GM21367 (cell line): Measurements from ENCODE around the gene APOL5.
"Not testable (repeated sequence)": the region's sequence is repeated elsewhere in the genome, so short reads cannot be mapped to it uniquely, and the experiment has no call there.

ENCODE experiments used
- ATAC-seq: cut with Tn5 transposase; IDR thresholded peaks from one replicate; pipeline ENCODE4 v1.9.1; 2021; ENCODE audit not compliant: unreplicated experiment

Gene APOL5

DNA sequence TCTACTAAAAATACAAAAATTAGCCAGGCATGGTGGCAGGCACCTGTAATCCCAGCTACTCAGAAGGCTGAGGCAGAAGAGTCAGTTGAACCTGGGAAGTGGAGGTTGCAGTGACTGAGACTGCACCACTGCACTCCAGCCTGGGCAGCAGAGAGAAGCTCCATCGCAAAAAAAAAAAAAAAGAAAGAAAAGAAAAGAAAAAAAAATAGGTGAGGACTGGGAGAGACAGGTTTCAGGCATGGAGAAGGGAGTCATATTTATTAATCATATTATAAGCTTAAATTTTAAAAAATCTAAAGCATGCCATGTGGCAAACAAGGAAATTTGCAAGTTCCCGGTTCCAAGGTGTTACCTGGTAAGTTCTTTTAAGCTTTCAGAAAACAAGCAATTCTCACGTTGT is at the start of gene APOL5:
Gene APOL5, plus strand, starts transcription at position 301 of the 400 bp plus-strand sequence. Its CDS starts 0 bp downstream, at position 301.
- ATAC-seq, result no peak

DNA sequence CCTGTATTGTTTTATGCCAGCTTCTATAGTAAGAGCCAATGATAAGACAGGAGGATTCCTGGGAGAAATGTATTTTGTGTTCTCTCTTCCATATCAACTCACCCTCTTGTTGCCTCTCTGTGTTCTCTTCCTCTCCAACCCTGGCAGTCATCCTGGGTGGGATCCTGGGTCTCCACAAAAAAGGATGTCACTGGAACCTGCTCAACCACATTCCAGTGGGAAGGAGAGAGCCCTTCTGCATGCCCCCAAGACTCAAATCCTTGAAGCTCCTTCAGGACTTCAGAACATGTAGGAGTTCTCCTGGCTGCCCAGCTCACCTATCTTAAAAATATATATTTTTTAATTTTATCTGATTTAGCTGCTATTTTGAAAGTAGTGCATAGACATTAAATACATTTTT is 43.3 kb upstream of the APOL5 start:
- ATAC-seq, result no peak

- ATAC-seq, result not testable (repeated sequence)
Measured at GRCh38 chr22:35676065-35676464, 41.6 kb upstream of the APOL5 start.

DNA sequence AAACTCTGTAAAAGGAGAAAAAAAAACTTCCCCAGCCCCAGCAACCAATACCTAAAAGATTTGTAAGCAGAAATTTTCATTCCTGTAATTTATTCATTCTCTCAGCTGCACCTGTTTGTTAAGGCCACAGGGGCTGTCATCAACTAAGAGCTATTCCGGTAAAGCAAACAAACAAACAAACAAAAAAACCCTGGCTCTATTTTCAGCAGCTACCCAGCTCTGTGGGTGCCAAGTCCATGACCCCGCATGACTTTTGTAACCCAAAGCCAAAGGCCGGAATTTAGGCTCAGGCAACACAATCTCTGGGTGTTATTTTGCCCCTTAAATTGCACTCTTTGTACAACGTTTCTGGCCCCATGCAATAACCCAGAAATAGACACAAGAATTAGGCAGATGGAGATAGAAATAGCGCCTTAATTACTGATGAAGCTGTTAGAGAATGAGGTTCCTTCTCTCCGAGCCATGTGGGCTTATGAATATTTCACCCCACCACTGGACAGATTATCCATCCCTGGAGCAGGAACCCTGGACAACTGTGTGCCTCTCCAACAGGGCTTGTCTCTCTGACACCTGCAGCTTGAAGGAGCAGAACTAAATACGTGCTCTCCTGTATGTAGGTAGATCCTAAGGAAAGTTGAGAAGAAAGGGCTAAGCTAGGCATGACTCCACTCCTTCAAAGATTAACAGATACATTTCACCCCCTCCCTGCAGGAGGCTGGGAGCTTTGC is 40.0 kb upstream of the APOL5 start:
- no peak for ATAC-seq

DNA sequence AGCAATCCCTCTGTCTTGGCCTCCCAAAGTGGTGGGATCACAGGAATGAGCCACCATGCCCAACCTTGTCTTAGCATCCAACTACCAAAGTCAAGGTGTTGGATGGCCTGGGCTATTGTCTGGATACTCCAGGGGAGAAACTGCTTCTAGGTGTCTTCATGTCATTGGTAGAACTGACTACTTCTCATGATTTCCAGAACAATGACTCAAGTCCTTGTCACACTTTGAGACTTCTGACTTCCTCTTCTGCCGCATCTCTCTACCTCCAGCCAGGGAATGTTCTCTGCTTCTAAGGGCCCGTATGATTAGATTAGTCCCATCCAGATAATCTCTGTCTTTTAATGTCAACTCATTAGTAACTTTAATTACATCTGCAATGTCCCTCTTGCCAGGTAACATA is 38.8 kb upstream of the APOL5 start:
- no peak for ATAC-seq

DNA sequence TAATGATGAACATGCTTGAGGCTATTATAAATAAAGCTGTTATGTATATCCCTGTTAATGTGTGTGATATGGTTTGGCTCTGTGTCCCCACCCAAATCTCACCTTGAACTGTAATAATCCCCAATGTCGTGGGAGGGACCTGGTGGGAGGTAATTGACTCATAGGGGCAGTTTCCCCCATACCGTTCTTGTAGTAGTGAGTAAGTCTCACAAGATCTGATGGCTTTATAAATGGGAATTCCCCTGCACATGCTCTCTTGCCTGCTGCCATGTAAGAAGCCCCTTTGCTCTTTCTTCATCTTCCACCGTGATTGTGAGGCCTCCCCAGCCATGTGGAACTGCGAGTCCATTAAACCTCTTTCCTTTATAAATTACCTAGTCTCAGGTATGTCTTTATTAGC is 38.2 kb upstream of the APOL5 start:
- not testable (repeated sequence) for ATAC-seq

DNA sequence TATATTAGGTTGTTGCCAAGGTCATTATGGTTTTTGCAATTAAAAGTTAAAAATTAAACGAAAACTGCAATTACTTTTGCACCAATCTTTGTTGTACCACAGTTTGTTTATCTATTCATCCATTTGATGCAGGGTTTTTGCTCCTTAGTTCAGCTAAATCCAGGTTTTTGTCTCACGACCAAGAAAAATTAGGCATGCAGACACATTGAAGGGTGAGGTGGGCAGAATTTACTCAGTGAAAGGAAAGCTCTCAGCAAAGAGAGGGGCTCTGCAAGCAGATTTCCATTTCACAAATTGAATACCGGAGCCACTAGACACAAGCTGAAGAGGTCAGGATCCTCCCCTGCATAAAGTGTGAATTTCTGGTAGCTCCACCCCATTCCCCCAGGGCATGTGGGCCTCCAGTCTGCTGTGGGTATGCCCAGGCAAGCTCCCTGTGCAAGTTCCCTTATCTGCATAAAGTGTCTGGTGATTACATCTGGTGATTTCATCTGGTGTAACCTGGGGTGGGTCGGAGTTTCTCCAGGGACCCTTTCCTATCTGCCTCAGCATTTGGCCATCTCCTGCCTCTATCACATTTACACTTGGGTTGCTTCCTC is 36.1 kb upstream of the APOL5 start:
- ATAC-seq, result no peak

DNA sequence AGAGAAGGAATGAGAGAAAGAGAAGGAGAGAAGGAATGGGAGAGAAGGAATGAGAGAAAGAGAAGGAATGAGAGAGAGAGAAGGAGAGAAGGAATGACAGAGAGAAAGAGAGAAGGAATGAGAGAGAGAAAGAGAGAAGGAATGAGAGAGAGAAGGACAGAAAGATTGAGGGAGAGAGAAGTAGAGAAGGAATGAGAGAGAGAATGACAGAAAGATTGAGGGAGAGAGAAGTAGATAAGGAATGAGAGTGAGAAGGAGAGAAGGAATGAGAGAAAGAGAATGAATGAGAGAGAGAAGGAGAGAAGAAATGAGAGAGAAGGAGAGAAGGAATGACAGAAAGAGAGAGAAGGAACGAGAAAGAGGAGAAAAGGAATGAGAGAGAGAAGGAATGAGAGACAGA is 34.1 kb upstream of the APOL5 start:
- ATAC-seq, result no peak

GRCh38 chr22:35684270-35684700 is 33.4 kb upstream of the APOL5 start:
- ATAC-seq, result no peak

GRCh38 chr22:35684732-35685131 is 32.9 kb upstream of the APOL5 start:
- ATAC-seq, result no peak

- no peak for ATAC-seq
Measured at GRCh38 chr22:35685731-35686130, 31.9 kb upstream of the APOL5 start.

- ATAC-seq, result no peak
Measured at GRCh38 chr22:35686298-35686697, 31.4 kb upstream of the APOL5 start.

GRCh38 chr22:35687461-35687860 is 30.2 kb upstream of the APOL5 start:
- ATAC-seq, result no peak

DNA sequence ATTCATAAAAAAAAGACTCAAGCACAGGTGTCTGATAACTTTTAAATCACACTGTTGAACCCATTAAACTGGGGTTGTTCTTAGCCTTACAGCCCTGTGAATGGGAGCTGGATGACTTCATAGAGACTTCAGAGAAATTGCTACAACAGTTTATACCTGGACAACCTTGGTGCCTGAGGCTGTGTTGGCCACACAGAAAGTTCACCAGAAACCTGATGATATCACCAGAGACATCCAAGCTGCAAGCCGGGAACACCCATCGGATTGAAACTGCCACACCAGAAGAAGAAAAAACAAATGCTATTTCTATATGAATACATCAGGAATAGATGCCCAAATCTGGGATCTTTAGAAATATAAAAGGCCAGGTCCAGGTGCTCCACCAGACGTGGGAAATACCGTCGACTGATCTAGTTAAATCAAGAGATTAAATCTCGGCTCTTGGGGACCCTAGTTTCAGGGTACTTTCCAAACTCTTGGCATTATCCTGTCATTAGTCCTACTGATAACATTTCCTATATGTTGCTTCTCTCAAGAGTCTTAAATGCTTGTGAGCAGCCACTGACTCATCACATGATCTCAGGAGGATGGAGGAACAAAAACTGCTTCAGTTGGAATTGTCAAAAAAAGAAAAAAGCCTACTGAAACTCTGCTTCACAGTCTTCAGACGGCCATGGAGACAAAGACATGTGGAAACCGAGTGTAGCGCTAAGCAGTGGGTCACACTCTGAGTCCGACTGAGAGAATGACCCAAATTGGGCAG is 28.6 kb upstream of the APOL5 start:
- no peak for ATAC-seq

DNA sequence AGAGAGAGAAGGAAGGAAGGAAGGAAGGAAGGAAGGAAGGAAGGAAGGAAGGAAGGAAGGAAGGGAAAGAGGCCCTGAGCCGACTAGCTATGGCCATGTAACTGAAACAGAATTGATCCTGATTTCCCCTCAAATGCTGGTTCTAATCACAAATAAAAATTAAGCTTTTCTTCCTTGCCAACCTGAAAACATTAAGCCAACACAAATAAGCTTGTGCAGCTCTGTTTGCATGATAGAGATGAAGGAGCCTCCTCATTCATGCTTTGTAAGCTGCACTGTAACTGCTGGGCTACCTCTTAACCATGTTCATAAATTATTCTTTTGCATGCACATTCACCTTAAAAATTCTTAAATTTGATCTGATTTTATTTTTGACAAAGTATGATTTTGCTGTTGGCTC is 27.7 kb upstream of the APOL5 start:
- no peak for ATAC-seq

- no peak for ATAC-seq
Measured at GRCh38 chr22:35695202-35695601, 22.5 kb upstream of the APOL5 start.

- no peak for ATAC-seq
Measured at GRCh38 chr22:35697142-35697541, 20.5 kb upstream of the APOL5 start.

GRCh38 chr22:35699852-35700251 is 17.8 kb upstream of the APOL5 start:
- not testable (repeated sequence) for ATAC-seq

- no peak for ATAC-seq
Measured at GRCh38 chr22:35703861-35704584, 13.6 kb upstream of the APOL5 start.

DNA sequence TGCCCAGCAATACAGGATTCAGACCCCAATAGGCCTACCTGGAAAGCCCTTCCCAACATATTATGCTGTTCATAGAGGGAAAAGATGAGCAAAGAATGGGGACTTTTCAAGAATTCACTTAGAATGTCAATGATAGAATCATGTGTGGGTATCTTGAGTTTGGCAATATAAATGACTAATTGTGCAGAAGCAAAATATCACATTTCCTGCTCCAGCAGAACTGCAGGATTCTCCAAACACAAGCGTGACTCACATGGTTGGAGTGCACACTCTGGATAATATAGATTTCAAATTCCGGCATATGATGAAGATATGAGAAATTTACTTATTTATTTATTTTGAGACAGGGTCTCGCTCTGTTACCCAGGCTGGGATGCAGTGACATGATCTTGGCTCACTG is 12.5 kb upstream of the APOL5 start:
- no peak for ATAC-seq

DNA sequence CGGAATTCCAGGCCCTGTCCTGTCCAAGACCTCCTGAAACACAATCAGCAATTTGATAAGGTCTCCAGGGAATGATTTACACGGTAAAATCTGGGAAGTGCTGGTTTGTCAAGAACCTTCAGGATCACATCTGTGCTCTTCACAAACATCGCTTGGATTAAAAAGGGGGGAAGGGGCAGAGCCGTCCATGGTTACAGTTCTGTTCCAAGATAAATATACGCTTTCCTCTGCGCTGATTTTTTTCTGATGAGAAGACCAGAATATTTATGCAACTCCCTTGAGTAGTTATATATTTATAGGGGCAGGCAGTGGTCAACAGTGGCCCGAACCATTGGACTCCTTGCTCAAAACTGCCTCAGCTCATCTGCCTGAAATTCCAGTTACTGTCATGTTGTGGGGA is 9.2 kb upstream of the APOL5 start:
- ATAC-seq, result no peak
